ENCODE measurements around the gene GLCE. TPM values are rescaled to one million over a fixed set of nuclear protein-coding genes. Genes with fewer than 3 reads are reported as not detected.

Gene GLCE
- polyA plus RNA-seq, 6 donors from 2014 or later: 5.1 to 8.9 (median 6.7) TPM

DNA sequence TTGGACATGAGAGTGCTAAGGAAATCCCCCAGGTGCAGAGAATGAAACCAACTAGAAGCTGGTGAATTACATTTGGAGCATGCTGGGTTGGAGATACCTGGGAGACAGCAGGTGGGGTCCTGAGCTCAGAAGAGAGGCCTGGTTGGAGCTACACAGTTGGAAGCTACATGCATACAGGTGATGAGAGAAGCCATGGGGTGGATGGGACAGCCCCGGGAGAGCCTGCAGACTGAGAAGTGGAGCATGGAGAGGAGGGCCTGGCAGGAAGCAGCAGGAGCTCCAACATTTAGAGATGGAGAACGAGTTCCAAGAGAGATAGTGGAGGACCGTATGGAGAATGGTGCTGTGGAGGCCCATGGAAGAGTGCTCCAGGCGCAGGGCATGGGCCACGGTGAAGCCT is 148.5 kb downstream of the GLCE start:
- Mint-ChIP-seq H3K9me3 (peaks cover 0 to 4% (median 0%) of the 10 kb centered on the region in 7 donors), H3K4me1 (peaks cover 4 to 10% (median 10%) of the 10 kb centered on the region in 3 donors), H3K27me3 (peaks cover 27 to 51% (median 37%) of the 10 kb centered on the region in 3 donors), H3K36me3 (peaks cover 0 to 9% of the 10 kb centered on the region in 2 donors), H3K27ac (no peak overlapping the region), H3K4me3 (no peak overlapping the region)
- no peak for DNase-seq
- ATAC-seq (ENCODE audit: low read depth in 2 of 2): no peak

DNA sequence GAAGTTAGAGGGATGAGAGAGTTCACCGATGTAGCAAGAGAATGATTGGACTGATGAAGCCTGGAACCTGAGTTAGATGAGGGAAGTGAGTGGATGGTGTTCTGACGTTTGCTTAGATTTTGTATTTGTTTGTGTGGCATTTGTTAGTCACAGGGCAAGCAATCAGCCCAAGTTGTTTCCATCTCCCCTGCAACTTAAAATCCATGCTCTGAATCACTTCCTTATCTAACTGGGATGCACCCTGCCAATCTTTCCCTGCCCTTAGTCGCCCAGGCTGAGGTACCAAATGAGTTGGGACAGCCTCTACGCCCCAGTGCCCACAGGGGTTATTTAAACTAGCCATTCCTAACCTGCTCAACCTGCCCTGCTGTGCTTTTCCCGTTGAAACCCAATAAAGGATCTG is 150.9 kb downstream of the GLCE start:
- H3K4me3 Mint-ChIP-seq: peak overlapping the region in 1 of 8 donors; percentile 27
- peaks cover 15 to 42% (median 26%) of the 10 kb centered on the region in 3 donors for H3K27me3 Mint-ChIP-seq
- peaks cover 0 to 9% of the 10 kb centered on the region in 2 donors for H3K36me3 Mint-ChIP-seq
- DNase-seq (no peak), ATAC-seq (ENCODE audit: low read depth in 2 of 2) (no peak)
- H3K4me1 Mint-ChIP-seq: peaks cover 4 to 10% (median 10%) of the 10 kb centered on the region in 3 donors
- peak overlapping the region in 1 of 6 donors; percentile 8 for H3K27ac Mint-ChIP-seq
- H3K9me3 Mint-ChIP-seq: peaks cover 0 to 4% (median 0%) of the 10 kb centered on the region in 7 donors

DNA sequence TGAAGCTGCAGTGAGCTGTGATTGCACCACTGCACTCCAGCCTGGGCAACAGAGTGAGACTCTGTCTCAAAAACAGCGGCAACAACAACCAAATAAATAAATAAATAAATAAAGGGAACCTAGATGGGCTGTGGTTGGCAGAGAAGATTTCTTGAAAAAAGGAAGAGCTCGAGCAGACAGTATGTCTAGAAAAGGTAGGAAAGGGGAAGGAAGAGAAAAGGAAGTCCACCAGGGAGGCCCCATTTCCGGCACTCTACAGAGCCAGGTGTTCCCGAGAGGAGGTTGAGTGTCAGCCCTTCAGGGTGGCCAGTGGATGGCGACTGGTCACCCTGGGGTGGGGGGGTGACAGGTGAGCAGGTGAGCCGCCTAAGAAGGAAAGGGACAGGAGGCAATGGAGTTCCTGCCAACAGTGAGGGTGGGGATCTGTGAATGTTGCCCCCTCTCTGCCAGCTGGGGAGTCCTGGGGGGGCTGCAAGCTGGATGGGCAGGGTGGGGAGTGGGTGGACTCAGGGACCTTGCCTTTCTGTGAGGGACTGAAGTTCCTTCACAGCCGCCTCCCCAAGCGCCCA is 153.1 kb downstream of the GLCE start:
- H3K36me3 Mint-ChIP-seq: no peaks in the 10 kb centered on the region
- no peak for DNase-seq
- peaks cover 4 to 10% (median 10%) of the 10 kb centered on the region in 3 donors for H3K4me1 Mint-ChIP-seq
- H3K9me3 Mint-ChIP-seq: no peaks in the 10 kb centered on the region
- ATAC-seq (ENCODE audit: low read depth in 2 of 2): no peak
- peaks cover 12 to 35% (median 13%) of the 10 kb centered on the region in 3 donors for H3K27me3 Mint-ChIP-seq
- H3K4me3 Mint-ChIP-seq: no peak overlapping the region
- H3K27ac Mint-ChIP-seq: peak overlapping the region in 1 of 6 donors; percentile 56

DNA sequence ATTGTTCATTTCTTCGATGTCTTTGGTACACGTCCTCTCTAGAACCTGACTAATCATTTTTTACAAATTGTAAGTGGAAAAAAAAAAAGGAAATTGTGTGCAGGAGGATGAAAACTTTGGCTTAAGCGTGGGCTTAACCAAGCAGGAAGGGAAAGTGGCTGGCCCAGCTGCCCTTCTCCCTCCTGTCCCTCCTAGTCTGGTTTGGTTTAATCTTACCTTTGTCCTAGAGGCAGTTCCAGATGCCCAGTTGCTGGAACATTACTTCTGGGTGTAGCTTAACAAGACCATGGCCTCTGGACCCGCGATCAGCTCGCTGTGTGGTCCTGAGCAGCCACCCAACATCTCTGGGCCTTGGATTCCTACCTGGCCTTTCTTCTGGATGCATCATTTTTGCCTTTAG is 153.7 kb downstream of the GLCE start:
- DNase-seq (no peak), ATAC-seq (ENCODE audit: low read depth in 2 of 2) (no peak)
- H3K9me3 Mint-ChIP-seq: no peaks in the 10 kb centered on the region
- H3K36me3 Mint-ChIP-seq: no peaks in the 10 kb centered on the region
- H3K4me1 Mint-ChIP-seq: peaks cover 4 to 10% (median 10%) of the 10 kb centered on the region in 3 donors
- peaks cover 6 to 29% (median 8%) of the 10 kb centered on the region in 3 donors for H3K27me3 Mint-ChIP-seq
- peak overlapping the region in 1 of 8 donors; percentile 54 for H3K4me3 Mint-ChIP-seq
- no peak overlapping the region for H3K27ac Mint-ChIP-seq

DNA sequence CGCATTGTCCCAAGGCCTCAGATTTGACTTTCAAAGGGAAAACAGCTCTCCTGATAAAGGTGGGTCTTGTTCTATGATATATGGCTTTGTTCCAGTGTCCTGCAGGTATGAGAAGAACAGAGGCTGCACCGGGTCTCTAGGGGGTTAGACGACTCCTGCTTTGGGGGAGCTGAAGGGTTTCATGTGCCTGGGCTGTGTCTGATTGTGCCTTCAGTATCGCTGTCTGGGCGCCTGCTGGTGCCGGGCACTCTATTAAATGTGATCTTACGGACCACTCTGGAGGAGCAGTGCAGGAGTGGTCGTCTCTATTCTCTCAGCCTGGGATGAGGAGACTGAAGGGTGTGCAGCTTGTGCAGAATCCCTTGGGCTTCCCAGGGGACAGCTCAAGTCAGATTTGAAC is 154.3 kb downstream of the GLCE start:
- Mint-ChIP-seq H3K9me3 (no peaks in the 10 kb centered on the region), H3K36me3 (no peaks in the 10 kb centered on the region), H3K27me3 (peaks cover 0 to 25% (median 5%) of the 10 kb centered on the region in 3 donors), H3K27ac (peak overlapping the region in 1 of 6 donors; percentile 73), H3K4me1 (peaks cover 4 to 10% (median 10%) of the 10 kb centered on the region in 3 donors), H3K4me3 (no peak overlapping the region)
- no peak for ATAC-seq (ENCODE audit: low read depth in 2 of 2)
- no peak for DNase-seq

DNA sequence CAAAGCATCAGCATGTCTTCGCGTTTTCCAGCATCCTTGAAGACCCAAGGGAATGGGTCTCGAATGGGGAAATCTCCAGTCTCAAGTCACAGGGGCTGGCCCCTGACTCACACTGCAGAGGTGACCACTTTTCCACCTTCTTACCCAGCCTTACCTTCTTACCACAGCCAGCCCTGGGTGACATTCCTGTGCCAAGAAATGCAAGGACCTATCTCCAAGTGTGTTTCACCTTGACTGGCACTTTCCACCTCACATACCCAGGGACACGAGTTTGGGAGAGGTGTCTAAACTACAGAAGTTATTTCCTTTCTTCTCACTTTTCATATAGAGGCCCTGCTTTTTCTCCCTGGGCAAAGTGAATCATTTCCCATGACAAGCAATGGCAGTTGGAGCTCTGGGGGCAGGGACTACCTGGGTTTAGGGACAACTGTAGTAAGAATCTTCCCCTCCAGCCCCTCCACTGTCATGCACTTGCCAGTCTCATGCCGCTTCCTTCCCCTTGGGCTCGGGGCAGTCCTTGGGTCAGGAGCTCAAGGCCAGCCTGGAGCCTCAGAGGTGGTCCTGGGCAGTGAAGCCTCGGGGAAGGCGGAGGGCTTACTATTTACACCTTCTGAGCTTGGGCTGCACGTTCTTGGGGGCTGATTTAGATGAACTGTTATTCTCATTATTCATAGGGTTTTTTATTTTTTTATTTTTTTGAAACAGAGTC is 155.1 kb downstream of the GLCE start:
- Mint-ChIP-seq H3K9me3 (no peaks in the 10 kb centered on the region), H3K4me1 (peaks cover 4 to 10% (median 10%) of the 10 kb centered on the region in 3 donors), H3K27ac (peak overlapping the region in 1 of 6 donors; percentile 54), H3K27me3 (peaks cover 0 to 25% (median 5%) of the 10 kb centered on the region in 3 donors), H3K36me3 (no peaks in the 10 kb centered on the region), H3K4me3 (peak overlapping the region in 1 of 8 donors; percentile 26)
- DNase-seq: no peak
- ATAC-seq (ENCODE audit: low read depth in 2 of 2): no peak

DNA sequence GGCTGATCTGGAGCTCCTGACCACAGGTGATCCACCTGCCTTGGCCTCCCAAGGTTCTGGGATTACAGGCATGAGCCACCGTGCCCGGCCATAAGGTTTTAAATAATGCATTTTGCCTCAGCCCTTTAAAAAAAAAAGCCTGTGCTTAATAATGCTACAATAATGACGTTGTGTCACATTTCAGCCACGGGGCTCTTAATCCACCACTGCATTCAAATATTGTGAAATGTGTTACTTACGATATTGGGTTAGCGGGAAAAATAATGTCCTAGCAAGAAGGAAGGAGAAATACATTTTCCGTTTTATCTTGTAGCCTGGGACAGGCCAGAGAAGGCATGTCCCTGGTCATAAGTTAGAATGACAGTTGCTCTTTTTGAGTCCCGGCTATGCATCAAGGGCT is 155.9 kb downstream of the GLCE start:
- peaks cover 4 to 10% (median 10%) of the 10 kb centered on the region in 3 donors for H3K4me1 Mint-ChIP-seq
- no peaks in the 10 kb centered on the region for H3K36me3 Mint-ChIP-seq
- no peak overlapping the region for H3K4me3 Mint-ChIP-seq
- no peak overlapping the region for H3K27ac Mint-ChIP-seq
- no peaks in the 10 kb centered on the region for H3K9me3 Mint-ChIP-seq
- DNase-seq: no peak
- no peak for ATAC-seq (ENCODE audit: low read depth in 2 of 2)
- peaks cover 0 to 23% (median 5%) of the 10 kb centered on the region in 3 donors for H3K27me3 Mint-ChIP-seq

DNA sequence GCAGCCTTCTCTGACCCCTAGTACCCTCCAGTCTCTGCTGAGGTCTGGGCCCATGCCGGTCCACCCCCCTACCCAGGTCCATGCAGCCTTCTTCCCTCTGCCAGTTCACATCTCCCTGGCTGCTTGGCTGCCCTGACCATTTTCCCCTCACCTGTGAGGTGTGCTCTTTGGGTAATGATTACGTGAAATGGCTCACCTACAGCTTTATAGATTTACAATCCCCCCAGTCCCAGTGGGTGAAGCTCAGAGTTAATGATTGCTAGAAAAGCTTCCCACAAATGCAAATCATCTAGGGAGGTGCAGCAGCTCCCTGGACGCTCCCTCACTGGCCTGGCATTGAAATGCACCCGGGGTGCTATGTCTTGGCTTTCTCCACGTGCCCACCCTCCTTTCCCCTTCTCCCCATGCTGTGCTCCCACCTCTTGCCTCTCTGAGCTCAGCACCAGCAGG is 157.0 kb downstream of the GLCE start:
- Mint-ChIP-seq H3K4me3 (no peak overlapping the region), H3K9me3 (no peaks in the 10 kb centered on the region), H3K36me3 (no peaks in the 10 kb centered on the region), H3K27ac (no peak overlapping the region), H3K27me3 (peaks cover 0 to 20% (median 5%) of the 10 kb centered on the region in 3 donors), H3K4me1 (peaks cover 4 to 10% (median 10%) of the 10 kb centered on the region in 3 donors)
- DNase-seq (no peak), ATAC-seq (ENCODE audit: low read depth in 2 of 2) (no peak)

DNA sequence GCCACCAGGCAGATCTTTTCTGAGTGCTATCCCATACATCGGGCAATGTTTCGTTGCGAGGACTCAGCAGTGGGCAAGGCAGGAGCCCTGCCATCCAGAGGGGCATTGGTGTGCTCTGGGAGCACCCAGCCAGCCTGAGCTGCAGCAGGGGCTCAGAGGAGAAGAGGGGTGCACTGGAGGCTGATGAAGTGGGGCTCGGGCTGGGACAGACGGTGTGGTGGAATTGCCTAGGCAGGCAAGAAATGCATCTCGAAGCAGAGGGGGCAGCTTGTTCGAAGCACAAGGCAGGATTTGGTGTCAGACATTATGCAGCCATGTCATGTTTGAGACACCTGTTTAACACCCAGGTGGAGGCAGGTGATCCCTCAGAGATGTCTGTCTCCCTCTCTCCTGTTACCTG is 157.6 kb downstream of the GLCE start:
- H3K4me1 Mint-ChIP-seq: peaks cover 4 to 8% (median 7%) of the 10 kb centered on the region in 3 donors
- peak overlapping the region in 1 of 6 donors; percentile 84 for H3K27ac Mint-ChIP-seq
- H3K9me3 Mint-ChIP-seq: no peaks in the 10 kb centered on the region
- no peak for ATAC-seq (ENCODE audit: low read depth in 2 of 2)
- H3K4me3 Mint-ChIP-seq: no peak overlapping the region
- no peak for DNase-seq
- peaks cover 0 to 20% (median 5%) of the 10 kb centered on the region in 3 donors for H3K27me3 Mint-ChIP-seq
- H3K36me3 Mint-ChIP-seq: no peaks in the 10 kb centered on the region

DNA sequence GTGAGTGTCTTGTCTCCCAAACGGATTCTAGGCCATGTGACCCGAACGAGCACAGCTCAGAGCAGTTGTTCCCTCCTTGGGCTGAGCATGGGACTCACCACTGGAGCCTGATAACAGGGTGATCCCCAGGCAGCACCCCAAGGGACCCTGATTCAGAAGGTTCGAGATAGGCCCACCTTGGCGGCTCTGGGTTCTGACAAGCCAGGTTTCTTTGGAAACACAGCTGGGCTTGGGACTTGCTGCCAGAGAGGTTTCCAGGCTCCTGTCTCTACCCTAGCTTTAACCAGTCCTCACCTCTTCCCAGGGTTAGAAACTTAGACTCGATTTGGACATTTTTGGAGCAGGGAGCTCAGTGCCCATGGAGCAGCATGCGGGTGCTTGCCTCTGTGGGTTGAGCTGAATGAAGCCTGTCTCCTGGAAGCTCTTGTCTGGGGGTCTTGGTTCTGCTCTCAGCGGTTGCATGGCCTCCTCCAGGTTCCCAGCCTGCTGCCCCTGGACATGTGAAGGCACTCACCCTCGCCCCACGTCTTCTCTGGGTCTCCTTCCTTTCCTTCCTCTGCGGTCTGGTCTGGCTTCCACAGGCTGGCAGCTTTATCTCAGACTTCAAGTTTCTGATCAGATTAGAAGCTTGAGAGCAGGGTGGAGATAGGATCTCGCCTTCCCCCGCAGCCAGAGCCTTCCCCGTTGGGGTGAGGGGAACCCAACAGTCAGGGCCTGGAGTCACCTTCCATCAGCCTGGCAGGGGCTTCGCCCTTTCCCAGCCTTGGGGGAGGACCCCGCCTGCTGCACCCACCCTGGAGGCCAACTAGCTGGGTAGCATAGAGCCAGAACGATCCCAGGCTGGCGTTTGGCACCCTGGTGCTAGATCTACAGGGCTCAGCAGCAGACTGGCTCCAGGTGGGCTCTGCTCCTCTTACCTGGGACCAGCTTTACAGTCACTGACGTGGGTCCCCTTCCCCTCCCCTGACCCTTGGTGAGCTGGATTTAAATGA is 159.2 kb downstream of the GLCE start:
- DNase-seq: no peak
- Mint-ChIP-seq H3K36me3 (no peaks in the 10 kb centered on the region), H3K27me3 (peaks cover 0 to 24% (median 5%) of the 10 kb centered on the region in 3 donors), H3K9me3 (no peaks in the 10 kb centered on the region), H3K27ac (peak overlapping the region in 2 of 6 donors; percentile 69 to 73), H3K4me3 (no peak overlapping the region), H3K4me1 (no peaks in the 10 kb centered on the region)
- ATAC-seq (ENCODE audit: low read depth in 2 of 2): no peak

DNA sequence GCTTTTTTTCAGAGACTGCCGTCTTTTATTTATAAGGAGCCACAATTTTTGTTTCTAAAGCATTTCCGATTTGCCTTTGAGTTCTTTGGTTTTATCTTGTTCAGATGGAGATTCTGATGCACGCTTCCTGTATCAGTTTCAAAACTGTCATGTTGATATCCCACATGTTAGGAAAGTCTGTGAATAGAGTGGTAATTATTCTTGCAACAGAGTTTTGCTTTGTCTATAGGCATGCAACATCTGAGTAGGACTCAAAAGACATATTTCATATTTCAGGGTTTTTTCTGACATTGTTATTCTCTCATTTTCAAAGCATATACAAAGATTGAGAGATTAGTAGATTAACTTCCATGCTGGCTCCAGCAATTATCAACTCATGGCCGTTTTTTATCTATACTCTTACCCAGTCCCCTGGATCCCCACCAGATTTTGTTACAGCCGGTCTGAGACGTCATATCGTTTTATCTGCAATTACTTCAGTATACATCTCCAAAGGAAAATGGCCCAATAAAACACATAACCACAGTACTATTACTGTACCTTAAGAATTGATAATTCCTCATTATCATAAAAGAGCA is 160.6 kb downstream of the GLCE start:
- Mint-ChIP-seq H3K4me3 (no peak overlapping the region), H3K27ac (no peak overlapping the region), H3K4me1 (no peaks in the 10 kb centered on the region), H3K27me3 (peaks cover 4 to 38% (median 17%) of the 10 kb centered on the region in 3 donors), H3K9me3 (no peaks in the 10 kb centered on the region), H3K36me3 (no peaks in the 10 kb centered on the region)
- ATAC-seq (ENCODE audit: low read depth in 2 of 2) (no peak), DNase-seq (no peak)

Measured in naive B cell (primary cell).